ENCODE measurements around the gene COG5.
"Not testable (repeated sequence)": the region's sequence is repeated elsewhere in the genome, so short reads cannot be mapped to it uniquely, and the experiment has no call there.

The COG5 gene

GRCh38 chr7:107579885-107580715, 16.4 kb upstream of the COG5 start, which contains the start of gene BCAP29:
BCAP29 (plus strand) TSS chr7:107580246; CDS start chr7:107580773, 527 bp downstream.
- DNase-seq = peak; percentile 61

GRCh38 chr7:107579554-107579884, 15.8 kb upstream of the COG5 start:
- DNase-seq = peak; percentile 22

- DNase-seq = no peak
Observed at GRCh38 chr7:107573537-107573936, 9.8 kb upstream of the COG5 start.

- no peak for DNase-seq
Observed at GRCh38 chr7:107570298-107570697, 6.6 kb upstream of the COG5 start.

GRCh38 chr7:107564553-107565298, 1.0 kb upstream of the COG5 start:
- DNase-seq = peak; percentile 93

GRCh38 chr7:107563081-107563774, 492 bp downstream of the COG5 start:
- peak; percentile 3 for DNase-seq

- DNase-seq = no peak
Observed at GRCh38 chr7:107560898-107561516, 2.7 kb downstream of the COG5 start.

GRCh38 chr7:107559864-107560263, 3.9 kb downstream of the COG5 start:
- peak; percentile 72 for DNase-seq

GRCh38 chr7:107555893-107556292, 7.8 kb downstream of the COG5 start:
- DNase-seq = no peak

- DNase-seq = peak; percentile 30
Observed at GRCh38 chr7:107551936-107552335, 11.8 kb downstream of the COG5 start.

GRCh38 chr7:107544848-107545591, 18.7 kb downstream of the COG5 start:
- no peak for DNase-seq

GRCh38 chr7:107543338-107543993, 20.3 kb downstream of the COG5 start:
- DNase-seq = no peak

GRCh38 chr7:107538001-107538400, 25.7 kb downstream of the COG5 start:
- no peak for DNase-seq

GRCh38 chr7:107537228-107537627, 26.5 kb downstream of the COG5 start:
- not testable (repeated sequence) for DNase-seq

GRCh38 chr7:107534139-107534538, 29.6 kb downstream of the COG5 start:
- no peak for DNase-seq

GRCh38 chr7:107530751-107531150, 33.0 kb downstream of the COG5 start:
- DNase-seq = no peak

GRCh38 chr7:107528461-107528860, 35.3 kb downstream of the COG5 start:
- DNase-seq = peak; percentile 66

GRCh38 chr7:107527196-107527595, 36.5 kb downstream of the COG5 start:
- no peak for DNase-seq

- DNase-seq = no peak
Observed at GRCh38 chr7:107526672-107527071, 37.0 kb downstream of the COG5 start.

GRCh38 chr7:107506674-107507339, 56.9 kb downstream of the COG5 start:
- DNase-seq = no peak

GRCh38 chr7:107505997-107506673, 57.6 kb downstream of the COG5 start:
- DNase-seq = no peak

All from HCEC 1CT (cell line).